Stimulated activated CD8-positive, alpha-beta memory T cell treated with anti-CD3 and anti-CD28 coated beads, Interleukin-2, amount 100 ng/mL, for 48 hours (primary cell): ENCODE results near the gene WDR55.
"Not testable (repeated sequence)": the region's sequence is repeated elsewhere in the genome, so short reads cannot be mapped to it uniquely, and the experiment has no call there.

ENCODE experiments used
- DNase-seq, 2 donors: peaks; one replicate each; pipeline ENCODE4 v3.0.0-alpha.2; 2020; ENCODE audit warnings: low read depth in 2 of 2

Gene WDR55

DNA sequence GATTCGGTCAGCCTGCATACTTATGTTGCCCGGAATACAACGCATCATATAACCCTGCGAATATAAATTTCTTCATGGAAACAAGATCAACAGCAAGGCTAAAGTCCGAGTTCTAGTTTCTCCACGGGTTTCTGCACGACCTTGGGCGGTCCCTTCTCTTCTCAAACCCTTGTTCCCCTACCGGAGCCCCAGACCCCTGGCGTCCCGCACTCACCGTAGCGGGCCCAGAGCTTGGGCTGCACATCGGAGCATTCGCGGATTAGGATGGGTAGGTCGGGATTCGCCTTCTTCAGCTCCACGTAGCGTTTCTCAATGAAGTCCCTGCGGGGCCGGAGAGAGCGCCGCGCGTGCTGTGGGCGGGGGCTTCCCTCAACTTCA is 17.7 kb upstream of the WDR55 start:
- DNase-seq = no peak

DNA sequence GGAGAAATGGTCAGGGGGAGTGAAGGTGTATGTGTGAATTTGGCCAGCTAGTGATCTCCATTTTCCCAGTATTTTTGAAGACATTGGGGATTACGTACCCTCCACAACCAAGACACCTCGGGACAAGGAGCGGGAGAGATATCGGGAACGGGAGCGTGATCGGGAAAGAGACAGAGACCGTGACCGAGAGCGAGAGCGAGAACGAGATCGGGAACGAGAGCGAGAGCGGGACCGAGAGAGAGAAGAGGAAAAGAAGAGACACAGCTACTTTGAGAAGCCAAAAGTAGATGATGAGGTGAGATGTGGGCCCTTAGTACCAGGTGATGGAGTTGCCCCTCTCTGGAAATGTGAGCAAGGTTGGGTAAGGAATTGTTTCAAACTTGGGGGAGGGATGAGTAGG is 5.8 kb upstream of the WDR55 start:
- DNase-seq = no peak

DNA sequence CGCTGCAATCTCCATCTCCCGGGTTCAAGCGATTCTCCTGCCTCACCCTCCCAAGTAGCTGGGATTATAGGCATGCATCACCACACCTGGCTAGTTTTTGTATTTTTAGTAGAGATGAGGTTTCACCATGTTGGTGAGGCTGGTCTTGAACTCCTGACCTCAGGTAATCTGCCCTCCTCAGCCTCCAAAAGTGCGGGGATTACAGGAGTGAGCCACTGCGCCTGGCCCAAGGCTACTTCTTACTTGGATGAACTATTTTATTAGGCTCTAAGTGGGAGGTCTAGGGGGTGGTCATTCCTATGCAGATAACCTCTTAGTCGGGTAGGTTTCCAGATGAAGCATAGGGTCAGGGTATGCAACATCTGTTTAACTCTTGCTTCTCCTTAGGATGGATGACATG is 4.3 kb upstream of the WDR55 start:
- not testable (repeated sequence) for DNase-seq

DNA sequence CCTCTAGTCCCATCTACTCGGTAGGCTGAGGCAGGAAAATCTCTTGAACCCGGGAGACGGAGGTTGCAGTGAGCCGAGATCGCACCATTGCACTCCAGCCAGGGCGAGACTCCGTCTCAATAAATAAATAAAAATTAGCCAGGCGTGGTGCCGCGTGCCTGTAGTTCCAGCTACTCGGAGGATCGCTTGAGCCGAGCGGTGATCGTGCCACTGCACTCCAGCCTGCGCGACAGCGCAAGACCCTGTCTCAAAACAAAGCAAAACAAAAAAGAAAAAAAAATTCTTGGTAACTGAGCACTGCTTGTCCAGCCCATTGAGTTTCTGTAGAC is 710 bp upstream of the WDR55 start:
- DNase-seq = no peak

DNA sequence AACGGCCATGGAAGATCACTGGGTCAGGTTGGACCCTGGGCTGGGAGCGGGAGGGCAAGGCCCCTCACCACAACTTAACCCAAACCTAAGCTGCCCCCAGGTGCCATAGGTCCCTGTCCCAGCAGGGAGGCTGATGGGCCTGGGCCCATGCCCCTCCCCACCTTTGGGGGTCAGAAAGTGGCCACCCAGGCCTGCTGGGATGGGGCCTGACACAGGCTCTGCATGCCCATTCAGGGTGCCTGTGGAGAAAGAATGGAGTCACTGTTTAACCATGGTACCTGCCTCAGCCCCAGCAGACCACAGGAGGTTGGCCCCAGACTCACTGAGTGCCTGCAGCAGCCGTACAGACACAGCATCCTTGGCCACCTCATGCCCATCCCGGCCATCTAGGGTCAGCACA is 6.3 kb downstream of the WDR55 start:
- DNase-seq = not testable (repeated sequence)

DNA sequence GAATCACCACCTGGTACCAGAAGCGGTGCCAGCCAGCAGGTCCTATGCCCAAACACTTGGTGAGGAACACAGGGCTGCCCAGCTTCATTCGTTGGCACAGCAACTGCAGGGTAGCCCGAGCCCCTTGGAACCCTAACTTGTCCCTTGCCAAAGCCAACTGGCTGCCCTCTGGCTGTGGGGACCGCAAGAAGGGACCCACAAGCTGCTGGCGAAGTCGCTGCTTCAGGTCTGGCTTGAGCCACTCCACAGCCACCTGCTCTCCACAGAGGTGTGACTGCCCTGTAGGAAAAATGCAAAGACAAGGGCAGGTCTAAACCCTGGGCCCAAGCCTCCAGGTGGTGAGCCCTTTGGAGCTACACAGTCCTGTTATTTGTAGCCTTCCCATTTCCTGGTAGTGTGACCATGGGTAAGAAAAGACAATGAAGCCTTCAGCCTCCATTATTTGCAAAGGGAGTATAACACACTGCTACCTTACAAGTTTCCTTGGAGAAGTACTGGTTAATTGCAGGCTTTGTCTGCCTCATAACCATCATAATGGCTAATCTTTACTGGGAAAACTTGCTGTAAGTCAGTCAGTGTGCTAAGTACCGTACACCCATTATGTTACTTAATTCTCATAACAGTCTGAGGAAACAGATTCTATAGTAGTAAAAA is 6.9 kb downstream of the WDR55 start:
- no peak for DNase-seq

DNA sequence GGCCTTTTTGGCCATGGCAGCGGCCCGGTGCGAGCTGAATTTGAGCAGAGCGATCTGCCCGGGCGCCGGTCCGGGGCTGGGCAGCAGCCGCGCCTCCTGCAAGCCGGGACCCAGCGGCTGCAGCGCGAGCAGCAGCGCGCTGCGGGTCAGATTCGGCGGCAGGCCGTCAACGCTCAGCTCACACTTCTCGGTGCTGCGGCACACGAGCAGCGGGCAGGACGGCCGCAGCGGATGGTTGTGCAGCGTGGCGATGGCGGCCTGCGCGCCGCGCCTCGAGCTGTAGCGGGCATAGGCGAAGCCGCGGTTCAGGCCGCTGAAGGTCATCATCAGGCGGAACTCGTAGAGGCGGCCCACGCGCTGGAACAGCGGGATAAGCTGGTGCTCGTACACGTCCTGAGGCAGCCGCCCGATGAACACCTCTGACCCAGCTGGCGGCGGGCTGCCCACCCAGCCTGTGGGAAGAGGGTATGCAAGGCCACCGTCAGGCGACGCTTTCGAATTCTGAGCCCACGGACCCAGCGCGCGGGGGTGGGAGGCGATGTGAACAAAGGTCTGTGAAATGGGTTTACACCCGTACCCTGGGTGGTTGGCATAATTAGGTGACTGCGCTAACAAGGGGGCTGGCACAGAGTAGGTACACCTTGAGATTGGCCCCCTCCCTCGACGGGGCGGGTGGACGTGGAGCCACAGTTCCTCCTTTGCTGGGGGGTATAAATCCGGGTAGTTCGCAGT is 7.9 kb downstream of the WDR55 start:
- no peak for DNase-seq

DNA sequence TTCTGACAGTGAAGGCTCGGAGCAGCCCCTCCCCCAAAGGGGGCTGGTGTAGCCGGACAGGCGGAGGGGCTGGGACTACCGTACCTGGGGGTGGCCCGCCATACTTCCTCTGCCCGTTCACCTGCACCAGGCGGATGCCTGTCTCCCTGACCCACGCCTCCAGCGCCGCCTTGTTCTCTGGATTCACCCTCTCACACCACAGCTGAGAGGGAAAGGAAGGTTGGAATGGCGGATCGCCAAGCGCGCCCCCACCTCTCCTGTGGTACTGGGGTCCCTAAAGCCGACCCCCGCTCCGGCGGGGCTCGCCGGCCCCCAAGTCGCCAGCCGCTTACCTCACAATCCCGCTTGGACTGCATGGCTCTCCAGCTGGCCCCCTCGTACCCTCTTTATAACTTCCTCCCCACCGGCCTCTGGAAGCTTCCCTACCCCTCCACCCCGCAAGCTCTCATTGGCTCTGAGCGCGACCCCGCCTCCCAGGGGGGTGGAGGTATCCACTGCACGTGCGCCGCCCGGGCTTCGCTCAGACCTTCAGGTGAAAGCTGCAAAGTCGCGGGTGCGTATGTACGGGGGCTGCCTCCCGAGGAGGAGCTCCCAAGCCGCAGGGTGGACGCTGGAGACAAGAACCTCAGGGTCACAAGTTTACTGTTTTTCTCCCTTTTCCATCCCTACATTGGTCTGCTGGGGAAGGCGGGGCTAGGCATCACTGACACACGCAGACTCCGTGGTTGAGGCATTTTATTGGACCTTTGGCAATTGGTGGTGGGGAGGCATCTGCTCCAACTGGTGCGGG is 8.7 kb downstream of the WDR55 start, which contains the start of gene DND1:
Gene DND1, minus strand, starts transcription at position 390 of the 790 bp plus-strand sequence. Its CDS starts 34 bp downstream, at position 356.
- DNase-seq = no peak

DNA sequence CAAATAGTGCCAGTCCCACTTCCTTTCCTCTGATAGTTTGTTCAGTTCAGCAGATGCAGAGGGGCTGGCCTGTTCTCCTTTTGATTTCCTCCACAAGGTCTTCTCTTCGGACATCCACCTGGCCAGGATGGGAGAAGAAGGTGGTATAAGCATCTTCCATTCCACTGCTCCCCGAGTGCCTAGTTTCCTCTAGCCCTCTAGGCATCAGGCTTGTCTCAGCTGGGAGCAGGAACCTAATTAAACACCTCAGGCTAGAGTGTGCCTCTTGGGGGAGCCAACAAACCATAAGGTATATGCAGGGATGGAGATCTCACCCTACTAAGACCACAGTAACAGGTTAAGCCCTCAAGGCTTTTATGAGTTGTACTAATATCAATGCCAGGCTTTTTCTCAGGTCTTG is 9.5 kb downstream of the WDR55 start:
- DNase-seq = no peak

DNA sequence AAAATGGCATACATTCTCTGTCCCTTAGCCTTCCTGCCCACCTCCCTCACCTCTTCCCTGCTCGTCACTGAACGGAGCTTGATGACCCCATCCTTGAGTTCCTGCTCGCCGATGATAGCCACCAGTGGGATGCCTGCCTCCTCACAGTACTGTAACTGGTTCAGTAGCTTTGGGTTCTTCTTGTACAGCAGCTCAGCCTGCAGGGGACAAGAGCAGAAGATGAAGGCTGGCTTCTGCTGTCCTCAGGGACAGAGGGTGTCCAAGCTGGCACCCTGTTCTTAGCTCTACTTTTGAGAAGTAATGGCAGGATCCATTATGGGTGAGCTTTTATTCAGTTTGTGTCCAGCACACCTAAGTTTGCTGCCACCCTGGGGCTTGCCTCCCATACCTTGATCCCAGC is 9.9 kb downstream of the WDR55 start:
- no peak for DNase-seq

DNA sequence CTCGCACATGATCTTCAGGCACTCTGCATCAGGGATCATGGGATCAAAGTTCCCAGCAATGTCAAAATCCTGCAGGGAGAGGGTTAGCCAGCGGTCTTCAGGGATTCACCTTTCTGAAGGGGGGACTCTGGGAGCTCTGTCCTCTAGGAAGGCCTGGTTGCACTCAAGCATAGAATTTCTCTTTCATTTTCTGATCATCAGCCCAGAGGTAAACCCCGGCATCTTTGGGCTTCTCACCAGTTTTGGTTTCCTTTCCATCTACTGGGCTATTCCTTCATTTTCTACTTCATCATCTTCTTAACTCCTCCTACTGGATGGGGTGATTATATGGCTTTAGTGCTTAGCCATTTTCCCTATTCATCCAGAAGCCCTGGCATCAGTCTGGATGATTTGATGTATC is 13.2 kb downstream of the WDR55 start:
- DNase-seq = no peak

DNA sequence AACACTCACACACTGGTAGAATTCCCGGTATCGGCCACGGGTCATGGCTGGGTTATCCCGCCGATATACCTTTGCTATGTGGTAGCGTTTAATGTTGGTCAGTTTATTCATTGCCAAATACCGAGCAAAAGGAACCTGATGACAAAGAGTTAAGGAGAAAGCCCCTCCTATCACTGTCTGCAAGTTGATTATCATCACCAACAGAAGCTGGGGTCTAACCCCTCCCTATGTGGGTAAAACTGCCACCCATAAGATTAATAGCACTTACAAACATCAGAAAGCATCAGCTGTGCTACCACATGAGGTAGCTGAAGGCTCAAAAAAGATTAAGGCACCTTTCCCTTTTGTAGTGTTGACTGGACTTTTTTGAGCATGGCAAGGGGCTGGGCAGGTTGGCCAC is 14.3 kb downstream of the WDR55 start:
- no peak for DNase-seq

DNA sequence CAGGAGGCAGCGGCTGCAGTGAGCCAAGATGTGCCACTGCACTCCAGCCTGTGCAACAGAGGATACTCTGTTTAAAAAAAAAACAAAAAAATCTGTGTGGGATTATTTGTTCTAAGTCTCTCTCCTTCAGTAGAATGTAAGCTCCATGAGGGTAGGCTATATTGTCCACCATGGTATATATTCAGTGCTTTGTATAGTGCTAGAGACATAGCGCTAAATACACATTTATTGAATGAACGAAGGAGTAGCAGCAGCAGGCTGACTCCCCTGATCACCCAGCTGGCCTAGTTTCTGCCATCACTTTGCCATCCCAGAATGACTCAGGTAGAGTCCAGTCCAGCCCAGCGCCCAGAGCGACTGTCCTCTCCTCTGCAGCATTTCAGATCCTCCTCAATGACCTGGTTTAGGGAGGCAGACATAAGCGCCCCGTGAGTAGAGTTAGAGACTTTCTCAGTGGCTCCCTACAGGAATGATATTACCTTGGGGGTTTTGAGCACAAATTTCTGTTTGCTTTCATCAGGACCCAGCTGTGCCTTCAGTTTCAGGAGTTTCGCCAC is 25.8 kb downstream of the WDR55 start:
- DNase-seq = no peak

DNA sequence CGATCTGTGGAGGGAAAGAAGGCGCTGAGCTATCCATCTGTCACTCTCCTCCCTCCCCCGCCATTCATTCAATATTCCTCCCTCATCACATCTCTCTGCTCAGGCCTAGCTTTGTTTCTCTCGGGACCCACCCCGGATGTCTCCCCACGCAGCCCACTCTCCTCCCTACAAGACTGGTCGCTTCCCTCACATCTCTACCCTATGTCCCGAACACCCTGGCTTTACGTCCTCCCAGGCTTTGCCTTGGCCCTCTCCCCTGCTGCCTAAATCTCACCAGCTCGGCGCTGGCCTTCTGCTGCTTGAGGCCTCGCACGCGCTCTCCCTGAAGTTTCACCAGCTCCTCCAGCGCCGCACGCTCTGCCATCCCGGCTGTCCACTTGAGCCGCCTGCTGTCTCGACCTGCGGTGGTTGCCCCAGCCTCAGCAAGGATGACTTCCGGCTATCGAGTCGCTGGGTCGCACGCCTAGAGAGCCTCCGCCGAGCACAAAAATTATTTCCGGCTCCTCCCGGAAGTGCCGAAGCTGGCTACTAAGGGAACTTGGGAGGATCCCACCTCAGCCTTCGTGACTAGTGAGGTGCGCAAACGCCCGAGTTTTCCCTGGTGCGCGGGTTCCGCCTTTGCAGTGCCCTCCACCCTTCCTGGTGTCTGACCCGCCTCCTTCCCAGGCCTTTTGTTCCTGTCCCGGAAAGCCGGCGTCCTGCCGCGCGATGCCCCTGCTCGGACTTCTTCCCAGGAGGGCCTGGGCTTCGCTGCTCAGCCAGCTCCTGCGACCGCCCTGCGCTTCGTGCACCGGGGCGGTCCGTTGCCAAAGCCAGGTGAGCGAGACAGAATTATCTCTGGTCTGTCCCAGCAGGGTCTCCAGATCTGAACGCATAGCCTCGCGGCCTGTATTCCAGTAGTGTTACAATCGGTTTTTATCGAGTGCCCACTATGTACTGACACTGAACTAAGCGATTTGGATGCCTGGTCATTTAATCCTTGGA is 26.5 kb downstream of the WDR55 start, which contains the start of the genes HARS1 and HARS2:
Gene HARS1, minus strand, starts transcription at position 430 of the 984 bp plus-strand sequence. Its CDS starts 66 bp downstream, at position 364.
Gene HARS2, plus strand, starts transcription at position 515 of the 984 bp plus-strand sequence. Its CDS starts 194 bp downstream, at position 709.
- DNase-seq = peak; percentile 77 to 83

DNA sequence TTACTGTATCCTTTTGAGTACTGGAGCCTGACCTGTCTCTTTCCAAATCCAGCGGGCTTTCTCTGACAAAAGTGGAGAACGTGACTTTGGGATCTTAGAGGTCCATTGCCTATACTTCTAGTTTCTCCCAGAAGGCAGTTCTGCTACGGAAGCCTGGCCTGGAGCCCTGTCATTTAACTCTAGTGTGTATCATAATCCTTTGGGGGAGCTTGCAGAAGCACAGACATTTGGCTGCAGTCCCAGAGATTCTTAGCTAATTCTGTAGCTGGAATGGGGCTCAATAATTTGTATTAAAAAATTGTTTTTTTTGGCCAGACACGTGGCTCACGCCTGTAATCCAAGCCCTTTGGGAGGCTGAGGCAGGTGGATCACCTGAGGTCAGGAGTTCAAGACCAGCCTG is 29.6 kb downstream of the WDR55 start:
- DNase-seq = no peak

DNA sequence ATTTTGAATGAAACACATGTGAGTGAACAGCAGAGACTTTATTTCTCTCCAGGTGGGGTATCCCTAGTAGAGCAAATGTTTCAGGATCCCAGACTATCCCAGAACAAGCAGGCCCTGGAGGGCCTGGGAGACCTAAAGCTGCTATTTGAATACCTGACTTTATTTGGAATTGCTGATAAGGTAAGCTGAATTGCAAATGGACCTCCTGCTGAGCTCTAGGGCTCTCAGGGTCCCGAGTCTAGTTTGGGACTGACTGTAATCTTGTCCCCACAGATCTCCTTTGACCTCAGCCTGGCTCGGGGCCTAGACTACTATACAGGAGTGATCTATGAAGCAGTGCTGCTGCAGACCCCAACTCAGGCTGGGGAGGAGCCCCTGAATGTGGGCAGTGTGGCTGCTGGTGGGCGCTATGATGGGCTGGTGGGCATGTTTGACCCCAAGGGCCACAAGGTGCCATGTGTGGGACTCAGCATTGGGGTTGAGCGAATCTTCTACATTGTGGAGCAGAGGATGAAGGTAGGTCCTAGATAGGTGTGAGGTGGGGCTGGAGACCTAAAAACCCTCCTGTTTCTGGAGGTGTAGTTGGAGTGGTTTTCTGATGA is 32.3 kb downstream of the WDR55 start:
- DNase-seq = no peak

DNA sequence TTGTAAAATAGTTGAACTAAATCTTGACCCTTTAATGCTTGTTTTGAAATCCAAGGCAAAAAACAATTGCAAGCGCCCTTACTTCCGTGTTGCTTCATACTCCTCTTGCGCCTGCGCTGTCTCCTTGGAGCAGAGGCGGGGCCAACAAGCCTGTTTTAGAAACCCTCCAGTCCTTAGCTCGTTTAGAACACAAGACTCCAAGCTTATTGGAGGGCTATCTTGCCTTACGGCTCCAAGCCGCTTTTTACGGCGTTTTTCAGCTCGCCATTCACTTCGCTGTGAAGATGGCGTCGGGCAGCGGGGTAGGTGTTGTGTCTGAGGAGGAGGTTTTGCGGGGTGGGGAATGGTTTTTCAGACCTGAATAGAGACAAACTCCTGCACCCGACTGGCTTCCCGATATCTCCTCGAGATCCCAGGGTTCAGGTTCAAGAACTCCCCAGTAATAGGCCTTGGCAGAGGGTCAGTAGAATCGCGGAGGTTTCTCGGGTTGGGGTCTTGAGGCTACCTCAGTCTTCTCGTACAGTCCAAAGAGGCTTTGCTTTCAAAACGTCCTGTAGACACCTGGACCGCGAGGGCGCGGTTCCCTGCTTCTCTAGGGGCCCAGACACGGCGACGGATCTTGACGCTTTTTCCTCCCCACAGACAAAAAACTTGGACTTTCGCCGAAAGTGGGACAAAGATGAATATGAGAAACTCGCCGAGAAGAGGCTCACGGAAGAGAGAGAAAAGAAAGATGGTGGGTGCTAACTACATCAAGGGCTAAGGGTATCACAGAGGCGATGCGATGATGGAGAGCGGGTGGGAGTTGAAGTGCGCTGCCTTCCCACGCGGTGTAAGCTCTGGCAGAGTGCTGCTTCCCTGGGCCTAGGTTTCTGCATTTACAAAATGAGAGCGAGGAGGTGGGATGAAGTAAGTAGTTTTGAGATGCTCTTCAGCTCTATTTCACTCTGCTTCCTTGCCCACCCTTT is 35.8 kb downstream of the WDR55 start, which contains the start of gene ZMAT2:
Gene ZMAT2, plus strand, starts transcription at position 271 of the 968 bp plus-strand sequence. Its CDS starts 14 bp downstream, at position 285.
- peak; percentile 80 to 86 for DNase-seq

DNA sequence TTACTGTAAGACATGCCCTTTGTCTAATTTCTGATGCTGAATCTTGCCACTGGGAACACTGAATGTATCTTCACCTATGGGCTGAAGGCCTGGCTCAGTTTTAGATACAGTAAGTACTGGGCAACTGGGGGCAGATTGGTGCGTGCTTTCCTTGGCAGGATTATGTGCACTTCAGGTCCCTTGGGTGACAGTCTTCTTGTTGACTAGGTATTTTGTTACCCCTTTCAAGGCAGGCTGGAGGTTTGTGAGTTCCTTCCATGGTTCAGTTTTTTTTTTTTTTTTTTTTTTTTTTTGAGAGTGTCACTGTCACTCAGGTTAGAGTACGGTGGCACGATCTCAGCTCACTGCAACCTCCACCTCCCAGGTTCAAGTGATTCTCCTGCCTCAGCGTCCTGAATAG is 43.1 kb downstream of the WDR55 start:
- no peak for DNase-seq

DNA sequence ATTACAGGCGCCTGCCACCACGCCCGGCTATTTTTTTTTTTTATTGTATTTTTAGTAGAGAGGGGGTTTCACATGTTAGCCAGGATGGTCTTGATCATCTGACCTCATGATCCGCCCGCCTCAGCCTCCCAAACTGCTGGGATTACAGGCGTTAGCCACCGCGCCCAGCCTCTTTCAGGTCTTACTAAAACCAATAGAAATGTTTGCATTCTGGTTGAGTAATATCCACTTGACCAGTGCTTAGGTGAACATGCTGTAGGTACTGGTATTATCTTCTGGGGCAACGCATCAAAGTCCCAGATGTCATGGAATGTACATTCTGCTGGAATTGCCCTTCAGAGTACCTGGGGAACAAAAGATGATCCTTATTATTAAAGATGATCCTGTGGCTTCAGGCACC is 44.1 kb downstream of the WDR55 start:
- not testable (repeated sequence) for DNase-seq
